BLaER1 (cell line): ENCODE data around the gene PLXNA1.

ENCODE experiments used
- H3K27ac ChIP-seq: shearing (Covaris generic); formaldehyde crosslinking; 2 replicates; pipeline ENCODE4 v1.8.1; 2022
- H3K27me3 ChIP-seq: shearing (Covaris generic); formaldehyde crosslinking; 2 replicates; pipeline ENCODE4 v1.8.1; 2022
- H3K36me3 ChIP-seq: shearing (Covaris generic); formaldehyde crosslinking; 2 replicates; pipeline ENCODE4 v1.8.1; 2022
- H3K4me1 ChIP-seq: shearing (Covaris generic); formaldehyde crosslinking; 2 replicates; pipeline ENCODE4 v1.8.1; 2022
- H3K4me2 ChIP-seq: shearing (Covaris generic); formaldehyde crosslinking; 2 replicates; pipeline ENCODE4 v1.8.1; 2022
- H3K4me3 ChIP-seq: shearing (Covaris generic); formaldehyde crosslinking; 2 replicates; pipeline ENCODE4 v1.8.1; 2022
- H3K9ac ChIP-seq: shearing (Covaris generic); formaldehyde crosslinking; 2 replicates; pipeline ENCODE4 v1.8.1; 2022
- H3K9me3 ChIP-seq: shearing (Covaris generic); formaldehyde crosslinking; 2 replicates; pipeline ENCODE4 v1.8.1; 2022
- H4K20me1 ChIP-seq: shearing (Covaris generic); formaldehyde crosslinking; 2 replicates; pipeline ENCODE4 v1.8.1; 2022
- Cebpa-rat ChIP-seq: shearing (Covaris generic); IDR thresholded peaks from 2 replicates; pipeline ENCODE4 v1.8.1; 2022

The PLXNA1 gene

DNA sequence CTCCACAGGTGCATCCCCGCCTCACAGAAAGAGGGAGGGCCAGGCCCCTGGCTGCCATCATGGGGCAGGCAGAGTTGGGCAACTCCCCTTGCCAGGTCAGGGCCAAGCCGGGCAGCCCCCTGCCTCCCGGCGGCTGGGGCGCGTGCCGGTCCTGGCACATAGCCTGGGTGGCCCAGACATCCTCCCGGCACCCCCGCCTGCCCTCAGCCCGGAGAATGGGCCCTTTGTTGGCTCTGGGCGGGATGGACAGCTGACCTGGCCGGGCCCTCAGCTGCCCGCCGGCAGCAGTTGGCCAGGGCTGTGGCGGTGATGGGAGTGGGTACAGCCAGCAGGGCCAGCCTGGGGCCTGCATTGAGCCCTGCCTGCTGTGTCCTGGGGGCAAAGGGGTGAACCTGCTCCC is 16.5 kb downstream of the PLXNA1 start:
- H3K4me3 ChIP-seq: no peak overlapping the region
- TF ChIP-seq Cebpa-rat: no peak
- no peaks in the 10 kb centered on the region for H3K36me3 ChIP-seq

DNA sequence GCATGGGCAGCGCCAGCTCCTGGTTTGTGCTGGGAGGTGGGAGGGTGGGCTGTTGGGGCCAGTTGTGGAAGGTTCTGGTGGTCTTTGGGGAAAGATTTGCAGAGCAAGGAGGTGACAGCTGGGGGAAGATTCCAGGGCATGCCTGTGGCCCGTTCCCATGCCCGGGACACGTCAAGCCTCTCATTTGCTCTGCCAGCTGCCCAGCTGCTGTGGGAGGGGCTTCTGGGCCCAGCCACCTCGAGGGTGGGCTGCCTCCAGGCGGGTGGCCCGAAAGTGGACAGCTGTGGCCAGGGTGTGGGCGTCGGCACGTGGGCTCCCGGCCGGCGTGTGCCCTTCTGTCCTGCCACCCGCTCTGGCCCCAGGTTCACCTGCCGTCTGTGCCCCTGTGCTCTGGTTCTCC is 17.2 kb downstream of the PLXNA1 start:
- Histone ChIP-seq H3K4me3 (no peak overlapping the region), H4K20me1 (peaks cover 98% of the 10 kb centered on the region), H3K4me2 (no peak overlapping the region), H3K9me3 (no peaks in the 10 kb centered on the region), H3K36me3 (no peaks in the 10 kb centered on the region), H3K27me3 (no peaks in the 10 kb centered on the region), H3K4me1 (peaks cover 73% of the 10 kb centered on the region), H3K27ac (no peak overlapping the region), H3K9ac (no peak overlapping the region)
- no peak for TF ChIP-seq Cebpa-rat

More for the DNA sequence above, 16.5 kb downstream of the PLXNA1 start:
- Histone ChIP-seq H4K20me1 (peaks cover 98% of the 10 kb centered on the region), H3K9me3 (no peaks in the 10 kb centered on the region), H3K27ac (no peak overlapping the region), H3K9ac (no peak overlapping the region), H3K4me1 (peaks cover 77% of the 10 kb centered on the region), H3K4me2 (no peak overlapping the region), H3K27me3 (no peaks in the 10 kb centered on the region)

DNA sequence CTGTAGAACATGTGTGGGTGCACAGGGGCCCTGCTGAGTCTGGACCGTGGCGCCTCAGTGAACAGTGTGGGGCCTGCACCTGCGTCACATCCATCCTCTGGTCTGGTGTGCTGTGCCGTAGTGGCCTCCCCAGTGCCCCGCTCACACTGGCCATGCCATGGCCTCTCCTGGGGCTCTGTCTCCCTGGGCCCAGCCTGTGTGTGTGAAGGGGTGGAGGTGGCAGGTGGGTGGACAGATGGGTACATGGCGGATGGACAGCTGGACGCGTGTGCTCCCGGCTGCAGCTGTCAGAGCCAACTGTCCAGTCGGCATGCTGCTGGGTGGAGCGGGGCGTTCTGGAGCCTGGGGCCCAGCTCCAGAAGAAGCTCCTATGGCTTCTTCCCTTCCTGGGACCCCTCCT is 17.8 kb downstream of the PLXNA1 start:
- H3K27me3 ChIP-seq: no peaks in the 10 kb centered on the region
- H3K36me3 ChIP-seq: no peaks in the 10 kb centered on the region
- H3K27ac ChIP-seq: no peak overlapping the region
- no peak overlapping the region for H3K4me2 ChIP-seq
- no peaks in the 10 kb centered on the region for H3K9me3 ChIP-seq
- no peak for TF ChIP-seq Cebpa-rat
- H3K4me3 ChIP-seq: no peak overlapping the region
- peaks cover 92% of the 10 kb centered on the region for H4K20me1 ChIP-seq
- no peak overlapping the region for H3K9ac ChIP-seq
- peaks cover 67% of the 10 kb centered on the region for H3K4me1 ChIP-seq

DNA sequence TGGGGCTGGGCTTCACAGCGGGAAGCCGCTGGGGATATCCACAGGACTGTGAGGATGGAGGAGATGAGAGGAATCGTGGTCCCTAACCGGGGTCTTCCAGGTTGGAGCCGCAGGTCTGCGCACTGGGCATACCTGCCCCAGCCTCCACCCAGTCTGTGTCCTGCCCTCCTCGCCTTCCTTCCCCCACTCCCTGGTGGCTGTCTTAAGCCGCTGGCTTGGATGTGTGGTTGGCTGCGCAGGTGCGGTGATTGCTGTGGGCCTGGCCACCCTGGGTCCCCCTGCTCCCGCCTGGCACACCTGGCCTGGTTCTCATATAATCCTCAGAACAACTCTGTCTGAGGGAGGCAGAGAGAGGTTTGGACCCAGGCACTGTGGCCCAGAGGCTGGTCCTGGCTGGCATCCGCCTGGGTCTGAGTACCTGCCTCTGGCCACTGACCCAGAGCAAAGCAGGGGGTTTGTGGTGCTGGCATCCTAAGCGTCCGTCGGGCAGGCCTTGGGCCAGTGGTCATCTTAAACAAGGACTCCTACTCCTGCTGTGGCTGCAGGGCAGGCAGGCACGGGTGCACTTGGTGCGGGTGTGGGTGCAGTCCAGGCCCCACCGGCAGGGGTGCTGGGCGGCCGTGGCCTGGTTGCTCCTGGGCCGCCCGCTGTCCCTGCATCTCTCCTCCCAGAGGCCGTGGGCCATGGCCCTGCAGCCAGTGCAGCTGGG is 18.7 kb downstream of the PLXNA1 start:
- peaks cover 67% of the 10 kb centered on the region for H3K4me1 ChIP-seq
- peak overlapping the region; percentile 45; the same call in 1 of the 2 replicates for H3K4me2 ChIP-seq
- no peak overlapping the region for H3K9ac ChIP-seq
- peaks cover 92% of the 10 kb centered on the region for H4K20me1 ChIP-seq
- no peaks in the 10 kb centered on the region for H3K36me3 ChIP-seq
- no peaks in the 10 kb centered on the region for H3K27me3 ChIP-seq
- no peak overlapping the region for H3K27ac ChIP-seq
- H3K9me3 ChIP-seq: no peaks in the 10 kb centered on the region
- H3K4me3 ChIP-seq: no peak overlapping the region
- no peak for TF ChIP-seq Cebpa-rat

DNA sequence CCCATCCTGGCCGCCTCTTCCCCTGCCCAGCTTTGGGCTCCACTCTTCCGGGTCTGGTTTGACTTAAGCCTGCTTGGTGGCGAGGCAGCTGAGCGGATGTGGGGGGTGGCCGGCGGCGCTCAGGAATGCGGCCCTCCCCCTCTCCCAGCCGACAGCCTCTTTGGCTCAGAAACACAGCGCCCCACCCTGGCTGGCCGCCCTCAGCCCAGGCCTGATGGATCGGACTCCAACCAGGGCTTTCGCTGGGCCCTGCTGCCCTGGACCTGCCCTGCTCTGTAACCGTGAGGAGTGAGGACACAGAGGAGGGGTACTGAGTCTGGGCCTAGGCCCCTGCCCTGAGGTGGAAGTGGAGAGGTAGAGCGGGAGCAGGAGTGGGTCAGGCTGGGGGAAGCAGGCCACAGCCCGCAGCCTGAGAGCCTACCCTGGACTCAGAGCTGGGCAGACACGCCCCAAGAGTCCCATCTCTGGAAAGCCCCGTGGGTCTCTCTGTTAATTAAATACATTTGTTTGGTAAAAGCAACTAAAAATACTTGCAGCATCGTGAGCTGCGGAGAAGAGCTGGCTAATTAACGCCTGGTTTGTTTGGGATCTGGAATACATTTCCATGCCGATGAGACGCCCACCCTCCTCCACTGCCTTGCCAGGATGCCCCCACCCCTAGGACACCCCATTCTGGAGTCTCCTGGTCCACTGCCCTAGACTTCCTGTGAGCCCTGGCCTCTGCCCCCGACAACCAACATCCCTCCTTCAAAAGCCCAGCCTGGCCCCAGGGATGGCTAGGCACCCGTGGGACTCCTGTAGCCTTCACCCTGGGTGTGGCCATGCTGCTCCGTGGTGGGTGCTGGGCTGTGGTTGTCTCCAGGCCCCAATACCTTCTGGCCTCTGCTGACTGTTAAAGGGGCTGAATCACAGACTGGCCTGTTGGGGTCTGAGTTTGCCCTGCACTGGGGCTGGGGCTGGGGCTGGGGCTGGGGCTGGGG is 19.6 kb downstream of the PLXNA1 start:
- Histone ChIP-seq H3K27me3 (no peaks in the 10 kb centered on the region), H3K36me3 (no peaks in the 10 kb centered on the region), H3K4me2 (peak overlapping the region; percentile 45), H3K27ac (no peak overlapping the region), H3K4me1 (peaks cover 61% of the 10 kb centered on the region), H3K9ac (no peak overlapping the region; the same call in 1 of the 2 replicates), H4K20me1 (peaks cover 90% of the 10 kb centered on the region), H3K4me3 (no peak overlapping the region), H3K9me3 (no peaks in the 10 kb centered on the region)
- no peak for TF ChIP-seq Cebpa-rat

DNA sequence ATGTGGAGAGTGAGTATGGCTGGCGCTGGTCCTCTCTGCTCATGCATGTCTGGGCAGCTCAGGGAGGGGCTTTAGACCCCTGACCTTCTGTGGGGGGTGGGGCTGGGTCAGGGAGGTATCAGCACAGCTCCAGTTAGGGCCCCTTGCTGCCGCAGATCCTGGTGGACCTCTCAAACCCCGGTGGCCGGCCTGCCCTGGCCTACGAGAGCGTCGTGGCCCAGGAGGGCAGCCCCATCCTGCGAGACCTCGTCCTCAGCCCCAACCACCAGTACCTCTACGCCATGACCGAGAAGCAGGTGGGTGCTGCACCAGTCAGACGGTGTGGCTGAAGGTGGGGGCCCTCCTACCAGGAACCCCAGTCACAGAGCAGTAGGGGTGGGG is 20.2 kb downstream of the PLXNA1 start:
- no peak for TF ChIP-seq Cebpa-rat
- no peak overlapping the region for H3K27ac ChIP-seq
- no peak overlapping the region for H3K9ac ChIP-seq
- no peak overlapping the region for H3K4me3 ChIP-seq
- H4K20me1 ChIP-seq: peaks cover 90% of the 10 kb centered on the region
- no peaks in the 10 kb centered on the region for H3K9me3 ChIP-seq
- H3K4me1 ChIP-seq: peaks cover 57% of the 10 kb centered on the region
- H3K27me3 ChIP-seq: no peaks in the 10 kb centered on the region
- H3K4me2 ChIP-seq: peak overlapping the region; percentile 49
- no peaks in the 10 kb centered on the region for H3K36me3 ChIP-seq

DNA sequence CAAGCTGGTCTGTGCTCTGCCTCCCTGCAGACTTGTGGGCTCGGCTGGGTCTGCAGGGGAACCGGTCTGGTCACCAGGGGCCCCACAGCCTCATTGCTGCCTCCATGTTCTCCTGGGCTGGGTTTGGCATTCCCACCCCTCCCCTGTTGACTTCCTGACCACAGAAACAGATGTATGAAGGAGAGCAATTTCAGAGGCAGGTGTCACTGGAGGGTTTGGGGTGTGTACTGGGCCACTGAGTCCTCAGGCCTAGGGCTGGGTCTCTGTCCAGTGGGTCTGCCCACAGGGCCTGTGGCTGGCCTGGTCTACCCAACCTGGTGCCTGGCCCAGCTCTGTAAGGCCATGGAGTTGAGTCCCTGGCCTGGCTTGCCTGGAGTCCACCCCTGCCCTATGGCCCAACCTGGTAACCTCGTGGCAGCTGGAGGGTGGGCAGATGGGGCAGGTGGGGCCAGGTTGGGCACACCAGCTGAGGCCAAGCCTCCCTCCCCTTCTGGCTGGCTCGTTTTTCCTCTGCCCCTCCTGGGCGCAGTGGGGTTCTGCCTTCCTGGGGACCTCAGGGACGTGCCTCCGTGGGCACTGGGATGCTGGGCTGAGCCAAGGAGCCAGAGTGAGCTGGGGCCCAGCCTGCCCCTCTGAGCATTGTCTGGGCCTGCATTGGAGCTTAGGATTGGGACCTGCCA is 20.8 kb downstream of the PLXNA1 start:
- H3K9me3 ChIP-seq: no peaks in the 10 kb centered on the region
- no peaks in the 10 kb centered on the region for H3K27me3 ChIP-seq
- H3K9ac ChIP-seq: no peak overlapping the region
- no peak overlapping the region for H3K27ac ChIP-seq
- H3K4me1 ChIP-seq: peaks cover 57% of the 10 kb centered on the region
- peaks cover 90% of the 10 kb centered on the region for H4K20me1 ChIP-seq
- TF ChIP-seq Cebpa-rat: no peak
- no peak overlapping the region for H3K4me3 ChIP-seq
- no peaks in the 10 kb centered on the region for H3K36me3 ChIP-seq
- peak overlapping the region; percentile 49 for H3K4me2 ChIP-seq

DNA sequence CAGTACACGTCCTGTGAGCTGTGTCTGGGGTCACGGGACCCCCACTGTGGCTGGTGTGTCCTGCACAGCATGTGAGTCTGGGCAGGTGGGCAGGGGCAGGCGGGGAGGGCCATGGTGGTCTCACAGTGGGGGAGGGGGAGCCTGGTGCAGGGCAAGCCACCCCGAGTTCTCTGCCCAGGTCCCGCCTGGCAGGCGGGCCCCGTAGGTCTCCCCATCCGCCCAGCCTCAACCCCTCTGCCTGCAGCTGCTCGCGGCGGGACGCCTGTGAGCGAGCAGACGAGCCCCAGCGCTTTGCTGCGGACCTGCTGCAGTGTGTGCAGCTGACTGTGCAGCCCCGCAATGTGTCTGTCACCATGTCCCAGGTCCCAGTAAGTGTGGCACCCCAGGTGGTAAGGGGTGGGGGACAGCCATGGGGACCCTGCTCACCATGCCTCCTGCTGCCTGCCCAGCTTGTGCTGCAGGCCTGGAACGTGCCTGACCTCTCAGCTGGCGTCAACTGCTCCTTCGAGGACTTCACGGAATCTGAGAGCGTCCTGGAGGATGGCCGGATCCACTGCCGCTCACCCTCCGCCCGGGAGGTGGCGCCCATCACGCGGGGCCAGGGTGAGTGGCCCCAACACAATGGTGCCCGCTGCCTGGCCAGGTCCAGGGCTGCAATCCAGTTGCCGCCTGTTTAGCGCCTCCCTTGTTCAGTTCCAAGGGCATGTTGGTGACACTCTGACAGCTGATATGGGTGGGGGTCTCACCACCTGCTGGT is 21.9 kb downstream of the PLXNA1 start:
- peaks cover 62% of the 10 kb centered on the region for H3K4me1 ChIP-seq
- TF ChIP-seq Cebpa-rat: no peak
- H3K4me2 ChIP-seq: 0 out of 2 replicates have a peak overlapping the region, but pooled peaks have one; percentile 49
- H3K4me3 ChIP-seq: no peak overlapping the region
- H3K36me3 ChIP-seq: no peaks in the 10 kb centered on the region
- no peaks in the 10 kb centered on the region for H3K9me3 ChIP-seq
- no peaks in the 10 kb centered on the region for H3K27me3 ChIP-seq
- H3K27ac ChIP-seq: no peak overlapping the region
- H3K9ac ChIP-seq: no peak overlapping the region
- H4K20me1 ChIP-seq: peaks cover 86% of the 10 kb centered on the region

DNA sequence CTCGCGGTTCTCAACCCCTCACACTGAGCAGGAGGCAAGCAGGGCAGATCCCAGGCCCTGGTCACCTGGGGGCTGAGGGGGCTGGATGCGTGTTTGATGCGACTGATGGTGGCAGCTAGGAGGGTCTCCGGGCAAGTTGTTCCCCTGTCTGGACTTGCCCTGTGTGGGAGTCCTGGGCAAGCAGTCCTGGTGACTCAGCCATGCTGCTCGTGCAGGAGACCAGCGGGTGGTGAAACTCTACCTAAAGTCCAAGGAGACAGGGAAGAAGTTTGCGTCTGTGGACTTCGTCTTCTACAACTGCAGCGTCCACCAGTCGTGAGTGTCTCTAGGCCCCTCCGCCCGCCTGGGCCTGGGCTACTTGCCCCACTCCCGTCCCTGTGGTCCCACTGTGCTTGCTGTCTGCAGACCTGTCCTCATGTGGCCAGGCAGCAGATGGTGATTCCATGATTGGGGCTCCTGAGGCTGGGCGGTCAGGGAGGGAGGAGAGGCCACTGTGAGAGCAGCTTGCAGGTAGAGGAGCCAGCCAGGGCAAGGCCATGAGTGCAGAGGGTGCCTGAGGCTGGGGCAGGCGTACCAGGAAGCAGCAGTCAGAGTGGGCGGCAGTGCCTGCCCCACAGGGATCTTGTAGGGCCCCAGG is 23.1 kb downstream of the PLXNA1 start:
- TF ChIP-seq Cebpa-rat: no peak
- Histone ChIP-seq H3K36me3 (no peaks in the 10 kb centered on the region), H3K9ac (no peak overlapping the region), H3K4me1 (peaks cover 74% of the 10 kb centered on the region), H3K27ac (no peak overlapping the region), H3K4me3 (no peak overlapping the region), H4K20me1 (peaks cover 86% of the 10 kb centered on the region), H3K4me2 (peak overlapping the region; percentile 30), H3K9me3 (no peaks in the 10 kb centered on the region), H3K27me3 (no peaks in the 10 kb centered on the region)
